OCI-M2 (cell line): Measurements from ENCODE around the gene UBXN11.
A peak's percentile ranks its signal among the peaks of the same experiment; 100 is the strongest.

Experiments used
- DNase-seq: peaks from one replicate; lab custom pipeline; 2025; ENCODE audit not compliant: unreplicated experiment; lab: John Stamatoyannopoulos, UW

The UBXN11 gene

DNA sequence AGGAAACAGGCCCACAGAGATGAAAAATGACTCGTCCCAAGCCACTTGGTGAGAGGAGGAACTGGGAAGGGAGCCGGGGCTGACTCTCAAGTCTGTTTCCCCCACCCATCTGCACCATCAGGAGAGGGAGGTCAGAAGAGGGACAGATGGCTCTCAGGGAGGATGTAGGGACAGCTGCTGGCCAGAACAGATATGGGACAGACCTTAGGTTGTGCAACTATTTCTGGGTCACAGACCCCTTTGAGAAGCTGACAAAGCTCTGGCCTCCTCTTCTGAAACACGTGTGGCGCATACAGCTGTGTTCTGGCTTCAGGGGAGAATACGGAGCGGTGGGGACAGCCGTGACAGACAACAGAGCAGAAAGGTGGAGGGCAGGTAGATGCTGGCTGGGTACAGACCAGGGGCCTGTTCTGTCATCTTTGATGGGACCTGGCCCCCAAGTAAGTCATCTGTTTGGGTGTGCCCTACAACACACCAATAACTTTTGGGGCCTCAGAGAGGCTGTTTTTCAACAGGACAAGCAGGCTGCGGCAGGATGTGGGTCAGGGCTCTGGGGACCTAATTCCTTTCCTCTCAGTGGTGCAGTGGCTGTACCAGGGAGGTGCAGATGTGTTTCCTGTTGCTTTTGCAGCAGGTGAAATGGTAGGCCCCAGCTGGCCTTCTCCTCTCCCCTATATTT, 19.3 kb downstream of the UBXN11 start:
- no peak for DNase-seq

DNA sequence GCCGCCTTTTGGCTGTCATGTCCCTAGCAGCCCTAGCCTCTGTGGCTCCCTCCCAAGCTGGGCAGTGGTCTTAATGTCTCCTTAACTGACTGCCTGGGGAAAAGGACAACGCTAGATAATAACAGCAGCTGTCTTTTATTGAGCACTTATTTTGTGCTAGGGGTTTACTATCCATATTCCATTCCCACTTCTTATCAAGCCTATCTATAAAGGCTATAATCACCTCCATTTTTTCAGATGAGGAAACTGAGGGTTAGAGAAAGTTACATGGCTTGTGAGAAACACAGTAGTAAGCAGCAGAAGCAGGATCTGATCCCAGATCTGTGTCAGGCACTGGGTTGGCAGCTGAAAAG, 20.4 kb downstream of the UBXN11 start:
- no peak for DNase-seq

DNA sequence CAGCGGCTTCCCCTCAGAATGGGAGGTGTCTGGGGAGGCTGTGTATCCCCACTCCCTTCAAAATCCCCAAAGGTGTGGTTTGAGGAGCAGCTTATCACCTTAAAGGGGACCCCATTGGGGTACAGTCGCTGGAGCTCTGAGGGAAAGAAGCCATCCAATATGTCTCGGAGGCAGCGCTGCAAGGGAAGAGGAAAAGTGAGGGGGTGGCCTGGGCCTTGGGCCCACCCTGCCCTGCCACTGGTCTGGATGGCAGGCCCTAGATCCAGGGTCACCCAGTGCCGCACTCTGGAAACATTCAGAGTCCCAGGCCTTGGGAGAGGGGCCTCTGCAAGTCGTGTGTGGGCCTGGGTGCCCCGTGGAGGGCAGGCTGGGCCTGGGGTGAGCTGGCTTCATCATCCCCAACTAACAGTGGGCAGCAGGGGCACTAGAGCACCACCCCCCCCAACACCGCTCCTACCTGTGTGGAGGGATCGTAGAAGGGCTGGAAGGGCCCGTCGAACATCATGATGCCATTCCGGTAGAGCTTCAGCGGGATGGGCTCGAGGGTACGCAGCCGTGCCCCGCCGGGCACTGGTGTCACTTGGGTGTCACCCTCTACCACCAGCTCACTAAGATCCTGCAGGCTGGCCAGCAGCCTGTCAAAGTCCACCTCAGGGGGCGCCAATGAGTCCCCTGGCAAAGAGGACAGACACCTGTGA, 20.9 kb downstream of the UBXN11 start:
- no peak for DNase-seq

DNA sequence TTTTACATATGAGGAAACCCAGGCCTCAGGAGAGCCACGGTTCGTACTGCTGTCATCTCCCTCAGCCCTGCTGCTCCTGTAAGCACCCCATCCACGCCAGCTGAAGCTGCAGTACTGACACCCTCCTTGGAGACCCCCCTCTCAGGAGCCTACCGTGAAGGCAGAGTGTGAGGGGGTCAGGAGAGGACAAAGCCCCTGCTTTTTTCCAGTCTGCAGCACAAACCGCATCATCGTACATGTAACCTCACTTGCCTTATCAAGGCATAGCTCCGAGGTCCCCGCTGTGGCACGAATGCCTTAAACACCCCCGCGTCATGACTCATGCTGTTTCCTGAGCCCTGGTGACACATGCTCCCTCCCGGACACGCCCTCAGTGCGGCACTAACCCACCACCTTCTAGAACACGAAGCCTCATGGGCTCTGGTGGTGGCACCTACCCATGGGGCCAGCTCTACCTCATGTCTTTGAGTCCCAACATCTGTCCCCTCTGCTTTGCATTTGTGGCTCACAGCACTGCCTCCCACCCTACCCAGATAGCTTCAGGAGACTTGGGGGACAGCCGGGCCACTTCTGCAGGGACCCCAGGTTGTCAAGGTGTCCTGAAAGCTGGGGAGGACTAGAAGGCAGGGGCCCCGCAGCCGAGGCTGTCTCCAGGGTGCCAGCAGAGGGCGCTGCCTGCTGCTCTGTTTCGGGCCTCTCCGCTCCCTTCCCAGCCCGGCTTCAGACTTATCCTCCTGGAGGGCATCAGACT, 21.7 kb downstream of the UBXN11 start:
- DNase-seq = peak; percentile 81

DNA sequence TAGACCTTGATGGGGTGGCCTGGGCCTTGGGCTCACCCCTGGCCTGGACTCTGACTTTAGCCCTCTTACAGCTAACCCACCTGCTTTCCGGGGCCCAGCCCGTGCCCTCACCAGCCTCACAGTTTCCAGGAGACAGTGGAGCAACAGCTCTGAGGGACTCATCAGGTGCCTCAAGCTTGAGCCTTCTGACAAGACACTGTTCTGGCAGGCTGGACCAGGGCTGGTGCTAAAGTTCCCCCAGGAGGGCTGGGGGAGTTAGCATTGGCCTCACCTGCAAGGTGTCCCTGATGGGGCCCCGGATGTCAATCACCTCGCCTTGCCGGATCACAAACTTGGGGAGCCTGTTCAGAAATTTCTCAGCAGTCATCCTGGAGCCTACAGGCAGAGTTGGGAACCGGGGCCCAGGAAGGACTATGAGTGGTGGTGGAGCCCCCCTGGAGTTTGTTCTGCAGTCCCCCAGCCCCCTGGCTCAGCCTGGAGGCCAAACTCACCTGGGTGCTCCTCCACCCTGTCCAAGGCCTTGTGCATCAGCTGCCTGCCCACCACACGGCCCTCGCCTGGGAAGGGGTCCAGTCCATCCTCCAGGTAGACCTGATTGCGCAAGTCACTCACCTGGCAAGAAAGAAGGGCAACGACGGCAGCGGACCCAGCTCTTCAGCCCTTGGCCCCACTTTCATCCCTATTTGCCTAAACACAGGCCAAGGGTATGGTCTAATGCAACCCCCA, 22.4 kb downstream of the UBXN11 start:
- DNase-seq = no peak

DNA sequence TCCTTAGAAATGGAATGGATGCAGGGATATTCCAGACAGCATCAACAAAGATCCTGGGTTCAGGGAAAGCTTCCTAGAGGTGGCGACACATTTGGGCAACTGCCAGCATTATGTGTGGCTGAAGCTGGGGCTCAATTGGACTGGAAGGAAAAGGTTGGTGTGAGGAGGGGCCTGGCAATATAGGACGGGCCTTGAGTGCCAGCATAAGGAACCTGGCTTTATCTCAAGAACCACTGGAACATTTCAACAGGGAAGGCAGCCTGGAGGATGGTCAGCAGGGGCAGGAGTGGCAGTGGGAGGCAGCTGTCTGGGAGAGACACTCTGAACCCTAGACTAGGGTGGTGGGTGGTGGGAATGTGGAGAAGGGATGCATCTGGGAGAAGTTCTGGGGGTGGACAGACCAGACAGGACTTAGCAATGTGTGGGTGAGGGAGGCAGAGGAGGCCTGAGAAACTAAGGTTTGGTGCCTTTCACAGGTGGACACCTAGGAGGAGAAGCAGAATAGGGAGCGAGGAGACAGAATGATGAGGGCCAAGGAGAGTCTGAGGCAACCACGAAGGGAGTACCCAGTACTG, 23.1 kb downstream of the UBXN11 start:
- no peak for DNase-seq

DNA sequence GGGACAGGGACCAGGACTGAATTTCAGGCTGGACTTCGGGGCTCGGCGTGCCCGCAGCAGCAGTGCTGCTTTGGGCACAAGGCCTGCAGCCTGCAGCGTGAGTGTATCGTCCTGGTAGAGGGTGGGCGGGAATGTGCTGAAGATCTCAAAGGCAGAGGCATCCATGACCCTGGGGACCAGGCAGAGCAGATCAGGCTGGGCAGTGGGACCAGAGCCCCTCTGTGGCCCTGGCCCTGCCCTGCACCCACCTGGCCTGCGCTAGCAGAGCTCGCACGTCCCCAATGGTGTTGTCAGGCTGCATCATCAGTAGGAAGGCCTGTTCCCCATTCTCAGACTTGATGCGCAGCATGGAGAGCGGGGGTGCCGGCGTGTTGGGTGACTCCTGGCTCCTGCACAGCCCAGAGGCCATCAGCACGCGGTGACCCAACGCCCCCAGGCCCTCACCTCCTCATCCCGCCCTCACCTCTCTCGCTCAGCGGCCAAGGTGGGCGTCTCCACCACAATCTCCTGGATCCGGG, 24.0 kb downstream of the UBXN11 start:
- DNase-seq = no peak

DNA sequence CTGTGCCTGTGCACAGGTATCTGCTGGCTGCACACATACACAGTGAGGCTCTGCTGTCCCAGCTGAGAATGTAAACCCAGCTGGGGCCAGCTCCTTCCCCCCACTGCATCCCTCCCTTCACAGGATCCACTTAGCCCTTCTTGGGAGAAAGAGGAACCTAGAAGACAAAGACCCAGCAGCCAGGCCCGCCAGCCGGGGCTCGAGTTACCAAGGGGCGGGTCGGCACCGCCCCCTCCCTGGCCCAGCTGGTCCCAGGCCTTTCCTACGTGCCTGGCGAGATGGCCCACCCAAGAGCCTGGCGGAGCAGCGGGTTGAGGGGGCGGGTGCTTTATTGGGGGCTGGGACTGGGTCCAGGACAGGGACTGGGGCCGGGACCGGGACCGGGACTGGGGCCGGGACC, 24.5 kb downstream of the UBXN11 start:
- DNase-seq = no peak

DNA sequence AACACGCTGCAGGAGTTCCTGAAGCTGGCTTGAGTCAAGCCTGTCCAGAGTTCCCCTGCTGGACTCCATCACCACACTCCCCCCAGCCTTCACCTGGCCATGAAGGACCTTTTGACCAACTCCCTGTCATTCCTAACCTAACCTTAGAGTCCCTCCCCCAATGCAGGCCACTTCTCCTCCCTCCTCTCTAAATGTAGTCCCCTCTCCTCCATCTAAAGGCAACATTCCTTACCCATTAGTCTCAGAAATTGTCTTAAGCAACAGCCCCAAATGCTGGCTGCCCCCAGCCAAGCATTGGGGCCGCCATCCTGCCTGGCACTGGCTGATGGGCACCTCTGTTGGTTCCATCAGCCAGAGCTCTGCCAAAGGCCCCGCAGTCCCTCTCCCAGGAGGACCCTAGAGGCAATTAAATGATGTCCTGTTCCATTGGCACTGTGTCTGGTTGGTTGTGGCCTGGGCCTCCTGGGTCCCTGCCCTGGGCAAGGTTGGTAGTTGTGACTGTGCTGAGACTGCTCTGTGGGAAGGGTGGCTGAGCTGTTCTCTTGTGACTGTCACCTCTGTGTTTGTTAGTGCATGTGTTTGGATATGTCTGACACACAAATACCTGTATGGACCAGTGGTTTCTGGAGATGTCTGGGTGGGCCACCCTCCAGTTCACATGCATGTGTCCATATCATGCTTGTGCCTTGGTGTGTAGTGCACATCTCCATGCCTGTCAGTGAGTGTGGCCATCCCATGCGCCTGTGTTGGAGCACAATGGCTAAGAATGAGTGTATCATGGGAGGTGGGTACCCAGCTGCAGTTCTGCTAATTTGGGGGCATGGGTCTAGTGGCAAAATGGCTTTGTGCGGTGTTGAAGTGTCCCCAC, 25.1 kb downstream of the UBXN11 start:
- no peak for DNase-seq

DNA sequence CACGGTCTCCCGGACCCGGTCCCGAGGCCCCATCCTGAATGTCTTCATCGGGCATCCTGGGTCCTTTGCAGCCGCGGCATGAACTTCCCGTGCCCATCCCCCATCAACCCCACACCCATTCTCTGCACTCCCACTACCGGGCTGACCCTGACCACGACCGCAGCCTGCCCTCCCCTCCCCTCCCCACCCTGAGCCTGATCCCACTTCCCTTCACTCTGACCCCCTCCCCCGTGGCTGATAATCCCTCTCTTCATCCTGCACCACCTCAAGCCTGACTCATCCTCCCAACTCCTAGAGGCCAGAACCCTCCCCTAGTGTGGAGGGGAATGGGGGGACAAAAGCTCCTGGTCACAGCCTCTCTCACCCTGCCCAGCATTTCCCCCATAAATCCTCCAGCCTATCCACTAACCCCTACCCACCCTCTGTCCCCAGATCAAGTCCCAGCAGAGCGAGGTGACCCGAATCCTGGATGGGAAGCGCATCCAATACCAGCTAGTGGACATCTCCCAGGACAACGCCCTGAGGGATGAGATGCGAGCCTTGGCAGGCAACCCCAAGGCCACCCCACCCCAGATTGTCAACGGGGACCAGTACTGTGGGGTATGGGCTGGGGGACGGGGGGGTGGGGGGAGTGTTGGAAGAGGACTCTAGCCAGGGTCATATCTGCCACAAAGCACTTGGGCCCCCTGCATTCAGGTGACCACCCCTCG, 25.9 kb downstream of the UBXN11 start:
- no peak for DNase-seq

DNA sequence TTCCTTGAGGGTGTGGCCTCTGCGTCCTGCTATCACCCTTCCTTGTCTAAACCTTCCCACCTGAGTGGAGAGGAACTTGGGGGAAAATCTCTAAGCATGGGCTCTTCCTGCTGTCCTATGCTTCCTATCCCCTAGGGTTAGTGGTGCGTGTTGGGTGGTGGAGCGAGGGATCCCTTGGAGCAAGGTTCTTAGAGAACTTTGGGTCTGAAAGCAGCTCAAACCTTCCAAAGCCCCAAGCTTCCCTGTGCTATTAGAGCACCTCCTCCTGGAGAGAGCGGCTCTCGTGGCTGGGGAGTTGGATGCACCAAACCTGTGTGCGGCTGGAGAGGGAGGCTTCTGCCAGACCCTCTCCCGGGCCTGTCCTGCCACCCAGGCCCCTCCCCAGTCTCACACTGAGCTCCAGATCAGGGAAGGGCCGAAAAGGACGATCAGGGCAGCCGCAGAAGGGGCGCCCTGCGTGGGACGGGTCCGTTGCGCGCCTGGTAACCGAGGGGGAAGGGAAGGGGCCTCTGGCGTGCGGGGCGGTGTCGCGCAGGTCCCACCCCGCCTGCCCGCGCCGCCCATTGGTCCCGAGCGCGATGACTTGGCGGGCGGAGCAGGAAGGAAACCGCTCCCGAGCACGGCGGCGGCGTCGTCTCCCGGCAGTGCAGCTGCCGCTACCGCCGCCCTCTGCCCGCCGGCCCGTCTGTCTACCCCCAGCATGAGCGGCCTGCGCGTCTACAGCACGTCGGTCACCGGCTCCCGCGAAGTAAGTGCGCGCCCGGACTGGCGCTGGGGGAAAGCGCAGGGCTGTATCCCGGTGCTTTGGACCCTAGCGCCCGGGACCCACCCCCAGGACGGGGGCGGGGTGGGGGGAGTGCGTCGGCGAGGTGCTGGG, 26.7 kb downstream of the UBXN11 start, which contains the start of gene SH3BGRL3:
TSS of gene SH3BGRL3 (plus strand) at position 631 of the 877 bp plus-strand sequence. CDS start at position 701, 70 bp downstream.
- no peak for DNase-seq

DNA sequence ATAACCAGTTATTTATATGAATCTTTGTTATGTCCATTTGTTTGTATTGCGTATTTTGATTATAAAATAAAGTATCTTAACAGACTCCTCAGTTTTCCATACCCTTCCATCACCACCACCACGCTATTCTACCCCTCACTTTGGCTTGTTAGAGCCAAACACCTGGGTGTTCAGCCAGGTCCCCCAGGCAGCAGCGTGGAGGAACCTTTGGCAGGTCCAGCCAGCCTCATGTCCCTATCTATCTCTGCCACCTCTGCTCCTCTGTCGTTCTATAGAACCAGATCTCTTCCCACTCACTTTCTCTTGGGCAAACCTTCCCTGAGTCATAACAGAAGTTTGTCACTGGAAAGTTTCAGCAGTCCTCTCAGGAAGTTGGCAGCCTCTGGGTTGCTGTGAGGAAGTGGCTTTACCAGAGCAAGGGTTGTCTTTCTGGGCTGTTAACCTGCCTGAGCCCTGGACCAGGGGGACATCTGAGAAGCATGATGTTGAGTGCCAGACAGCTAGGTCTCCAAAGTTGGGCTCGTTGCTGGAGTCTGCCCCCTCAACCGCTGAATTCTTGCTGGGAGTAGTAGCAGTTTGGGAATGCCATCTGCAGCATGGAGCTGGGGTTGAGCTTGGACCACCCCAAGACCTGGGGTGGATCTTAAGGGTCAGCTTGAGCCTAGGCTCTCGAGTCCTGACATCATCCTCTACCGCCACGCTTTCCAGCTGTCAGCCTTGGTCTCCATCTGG, 27.5 kb downstream of the UBXN11 start:
- no peak for DNase-seq

DNA sequence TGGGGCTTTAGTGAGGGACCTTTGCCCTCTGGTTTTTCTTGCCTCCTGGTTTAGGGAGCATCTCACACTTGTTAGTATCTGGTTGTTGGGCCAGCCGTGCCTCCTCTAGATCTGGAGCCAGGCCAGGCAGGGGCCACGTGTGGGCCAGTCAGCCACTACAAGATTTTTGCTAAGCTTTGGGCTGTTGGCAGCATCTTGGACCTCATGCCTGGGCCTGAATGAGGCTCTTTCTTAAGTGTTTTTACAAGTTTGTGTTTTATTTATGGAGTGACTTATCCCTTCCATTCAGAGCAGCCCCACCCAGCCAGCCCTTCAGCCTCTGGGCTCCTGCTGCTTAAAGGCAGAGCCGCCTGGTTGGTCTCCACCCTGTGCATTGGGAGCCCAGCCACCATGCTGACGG, 28.1 kb downstream of the UBXN11 start:
- no peak for DNase-seq

DNA sequence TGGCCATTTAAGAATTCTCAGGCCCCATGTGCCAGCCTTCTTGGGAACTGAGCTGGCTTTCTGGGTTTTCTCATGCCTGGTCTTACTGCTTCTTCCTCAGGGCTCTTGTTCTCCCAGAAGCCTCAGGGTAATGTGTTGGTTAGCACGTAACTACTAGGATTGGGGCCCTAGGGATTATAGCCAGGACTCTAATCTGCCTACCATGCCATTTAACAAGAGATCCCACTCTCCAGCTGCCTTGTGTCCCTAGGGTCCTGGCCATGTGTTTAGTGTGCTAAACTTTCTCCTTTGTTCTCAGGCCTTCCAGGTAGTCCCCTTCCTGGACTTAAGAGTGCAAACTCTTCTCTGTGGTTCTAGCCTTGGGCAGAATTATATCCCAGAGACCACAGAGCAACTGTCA, 28.7 kb downstream of the UBXN11 start:
- no peak for DNase-seq

DNA sequence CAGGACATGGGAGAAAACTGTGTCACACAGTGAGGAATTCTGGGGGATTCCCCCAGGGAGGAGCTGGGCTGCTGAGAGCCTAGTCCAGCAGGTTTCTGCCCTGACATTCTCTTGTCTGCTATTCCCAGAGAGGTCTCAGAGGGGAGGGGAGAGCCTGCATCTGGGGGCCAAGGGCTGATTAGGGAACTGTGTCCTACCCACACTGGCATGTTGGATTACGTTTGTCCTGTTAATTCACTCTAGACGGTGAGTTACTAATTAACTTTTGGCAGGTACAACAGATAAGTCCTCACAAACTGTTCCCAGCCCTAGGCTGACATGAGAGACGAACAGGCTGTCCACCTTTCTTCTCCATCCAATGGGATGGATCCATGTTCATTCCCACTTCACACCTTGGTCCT, 29.2 kb downstream of the UBXN11 start:
- DNase-seq = no peak

DNA sequence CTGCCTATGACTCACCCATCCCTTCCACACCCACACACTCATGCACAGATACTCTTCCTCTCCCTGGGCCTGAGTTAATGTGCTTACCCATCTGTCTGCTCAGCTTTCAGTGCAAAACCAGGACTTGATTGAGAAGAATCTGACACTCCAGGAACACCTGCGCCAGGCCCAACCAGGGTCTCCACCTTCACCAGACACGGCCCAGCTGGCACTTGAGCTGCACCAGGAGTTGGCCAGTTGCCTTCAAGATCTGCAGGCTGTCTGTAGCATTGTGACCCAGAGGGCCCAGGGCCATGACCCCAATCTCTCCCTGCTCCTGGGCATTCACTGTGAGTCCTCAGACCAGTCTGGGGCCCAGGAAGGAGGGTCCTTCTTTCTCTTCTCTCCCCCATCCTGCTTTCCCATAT, 30.0 kb downstream of the UBXN11 start:
- DNase-seq = no peak

DNA sequence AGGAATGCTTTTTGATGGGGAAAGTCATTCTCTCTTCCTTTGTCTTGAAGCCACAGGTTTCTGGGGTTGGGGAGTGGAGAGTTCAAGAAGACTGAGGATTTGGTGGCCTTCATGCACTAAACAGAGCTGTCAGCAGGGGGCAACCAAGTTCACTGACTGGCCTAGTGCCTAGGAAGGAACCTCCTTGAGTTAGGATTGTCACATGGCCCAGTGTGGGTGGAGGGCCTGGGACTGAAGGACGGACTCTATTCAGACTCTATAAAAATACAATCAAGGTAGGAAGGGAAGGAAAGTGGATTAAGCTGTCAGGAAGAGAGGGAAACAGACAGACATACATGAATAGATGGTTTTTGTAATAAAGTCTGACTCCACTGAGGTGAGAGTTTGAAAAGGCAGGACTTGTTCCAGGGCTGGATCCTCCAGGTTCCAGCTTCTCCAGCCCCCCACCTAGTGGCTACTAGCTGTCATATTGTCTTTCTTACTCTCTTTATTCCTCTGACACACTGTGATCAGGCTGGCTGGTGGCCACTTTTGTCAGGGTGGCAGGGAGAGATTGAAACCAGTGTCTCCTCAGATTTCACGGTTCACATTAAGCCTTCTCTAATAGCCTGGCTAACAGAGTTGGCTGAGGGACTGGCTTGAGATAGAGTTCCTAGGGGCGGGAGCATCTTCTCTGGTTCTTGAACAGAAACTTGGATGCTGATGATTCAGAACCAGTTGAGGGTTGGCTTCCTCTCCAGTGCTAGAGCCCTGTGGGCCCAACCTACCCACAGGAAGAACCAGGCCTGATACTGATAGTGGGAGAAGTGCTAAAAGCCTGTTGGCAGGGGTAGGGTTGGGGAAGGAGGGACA, 30.6 kb downstream of the UBXN11 start:
- DNase-seq = peak; percentile 61
